HG02938 (cell line): ENCODE data around the gene FAM241B.

Experiments
- ATAC-seq: cut with Tn5 transposase; IDR thresholded peaks from one replicate; pipeline ENCODE4 v1.9.1; 2021; ENCODE audit warnings: mild to moderate bottlenecking, moderate library complexity; ENCODE audit not compliant: unreplicated experiment

FAM241B gene

GRCh38 chr10:69663369-69663947, 33.4 kb downstream of the FAM241B start:
- no peak for ATAC-seq

DNA sequence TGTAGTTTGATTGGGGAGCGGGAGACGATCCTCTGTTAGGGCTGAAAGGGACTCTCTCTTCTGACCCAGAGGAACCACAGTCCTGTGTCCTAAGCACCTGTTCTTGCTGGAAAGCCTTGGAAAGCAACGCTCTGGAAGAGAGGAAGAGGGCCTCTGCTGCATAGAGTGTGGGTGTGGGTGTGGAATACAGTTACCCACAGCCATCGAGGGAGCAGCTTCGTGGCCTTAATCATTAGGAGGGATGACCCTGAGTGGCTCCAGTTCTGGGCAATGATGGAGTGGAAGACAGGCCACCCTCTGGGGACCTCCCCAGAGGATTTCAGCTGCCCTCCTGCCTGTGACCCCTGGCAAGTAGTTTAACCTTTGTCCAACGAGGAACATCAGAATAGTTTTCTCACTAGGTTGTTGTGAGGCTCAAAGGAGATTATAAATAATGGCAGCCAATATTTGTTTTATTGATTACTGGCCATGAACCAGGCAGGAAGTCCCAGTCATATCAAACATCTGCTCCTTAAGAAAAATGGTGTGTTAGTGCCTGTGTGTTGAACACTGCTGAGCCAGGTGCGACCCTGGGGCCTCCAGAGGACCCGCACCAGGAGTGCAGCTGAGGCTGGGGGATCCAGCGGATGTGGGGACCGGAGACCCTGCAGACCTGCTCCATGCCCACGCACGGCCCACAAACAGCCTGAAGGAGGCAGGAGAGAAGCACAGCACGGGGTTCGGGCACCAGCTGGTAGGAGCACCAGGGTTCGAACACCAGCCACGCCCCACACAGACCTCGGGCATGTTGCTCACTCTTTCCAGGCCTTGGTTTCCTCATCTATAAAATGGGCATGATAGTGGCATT, 35.6 kb downstream of the FAM241B start:
- ATAC-seq, result no peak

GRCh38 chr10:69666756-69667155, 36.7 kb downstream of the FAM241B start:
- ATAC-seq, result no peak

DNA sequence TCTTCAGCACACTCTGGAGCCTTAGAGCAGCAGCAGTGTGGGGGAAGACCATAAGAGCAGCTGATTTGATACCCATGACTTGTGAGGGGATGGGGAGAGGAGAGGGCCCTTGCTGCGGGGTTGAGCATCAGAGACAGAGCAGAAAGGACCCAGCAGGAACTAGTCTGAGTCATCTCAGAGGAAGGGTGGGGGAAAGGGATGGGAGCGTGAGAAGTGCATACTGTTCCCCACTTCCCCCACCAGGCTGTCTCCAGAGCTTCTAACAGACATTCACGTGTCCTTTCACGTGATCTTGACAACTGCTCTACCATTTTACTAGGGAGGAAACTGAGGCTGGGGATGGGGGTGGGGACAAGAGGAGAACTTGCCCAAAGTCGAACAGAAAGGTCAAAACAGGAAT, 38.7 kb downstream of the FAM241B start:
- ATAC-seq, result no peak

GRCh38 chr10:69669409-69669808, 39.4 kb downstream of the FAM241B start:
- no peak for ATAC-seq

DNA sequence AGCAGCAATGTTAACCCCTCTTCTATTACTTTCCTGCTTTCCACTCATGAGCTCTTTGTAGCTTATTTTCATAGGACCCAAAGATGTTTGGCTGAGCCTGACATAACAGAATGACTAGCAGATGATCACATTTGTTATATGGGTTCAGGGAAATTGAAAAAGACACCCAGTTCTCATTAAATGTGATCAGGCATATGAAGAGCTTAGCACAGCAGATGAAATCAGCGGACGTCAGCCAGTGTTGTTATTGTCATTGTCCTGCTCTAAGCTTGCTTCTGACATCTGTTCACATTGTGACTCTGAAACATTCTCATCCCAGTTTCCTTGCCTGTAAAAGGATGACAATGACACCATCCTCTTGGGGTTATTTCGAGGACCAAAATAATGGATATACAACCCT, 43.5 kb downstream of the FAM241B start:
- no peak for ATAC-seq

GRCh38 chr10:69674786-69675185, 44.7 kb downstream of the FAM241B start:
- no peak for ATAC-seq

DNA sequence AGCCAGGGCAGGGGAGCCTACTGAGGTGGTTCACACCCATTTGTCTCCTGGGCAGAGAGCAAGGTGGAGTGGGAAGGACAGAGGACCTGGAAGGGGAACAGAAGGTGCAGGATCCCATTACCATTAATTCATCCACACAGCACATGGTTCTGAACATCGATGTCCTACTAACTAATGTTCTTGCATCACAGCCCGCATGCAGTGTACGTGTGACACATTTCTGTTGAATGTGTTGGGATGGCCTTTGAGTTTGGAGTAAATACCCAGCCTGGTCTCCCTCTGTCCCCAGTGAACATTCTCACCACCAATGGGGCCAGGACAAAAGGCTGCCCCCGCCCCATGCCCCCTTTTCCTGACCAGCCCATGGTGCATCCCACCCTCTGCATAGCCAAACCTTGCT, 46.3 kb downstream of the FAM241B start:
- ATAC-seq, result no peak

DNA sequence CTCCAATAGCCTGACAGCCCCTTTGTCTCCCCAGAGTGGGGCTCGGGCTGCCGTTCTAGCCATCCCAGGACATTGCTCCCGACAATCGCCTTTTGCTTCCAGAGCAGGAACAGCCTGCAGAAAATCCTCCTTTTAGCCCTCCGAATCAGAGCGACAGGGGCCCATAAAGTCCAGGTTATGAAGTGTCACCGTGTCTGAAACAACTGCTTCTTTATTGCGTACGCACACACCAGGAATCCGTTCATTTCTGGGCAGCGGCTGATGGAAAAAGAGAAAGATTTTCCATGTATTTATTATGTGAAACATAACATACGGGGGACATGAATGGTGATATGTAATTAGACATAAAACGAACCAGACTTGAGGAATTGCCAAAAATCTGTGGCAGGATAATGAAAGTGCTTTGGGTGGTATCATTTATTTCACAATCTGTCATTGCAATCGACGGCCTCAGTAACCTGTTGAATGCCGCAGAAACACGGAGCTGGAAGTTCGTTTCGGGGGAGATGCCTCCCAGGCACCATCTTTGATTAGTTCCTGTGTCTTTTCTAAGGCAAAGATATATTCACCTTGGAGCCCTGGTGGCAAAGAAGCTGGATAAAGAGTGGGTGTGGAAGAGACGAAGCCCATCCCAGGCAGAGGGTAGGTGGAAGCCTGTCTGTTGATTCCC, 48.1 kb downstream of the FAM241B start:
- no peak for ATAC-seq

DNA sequence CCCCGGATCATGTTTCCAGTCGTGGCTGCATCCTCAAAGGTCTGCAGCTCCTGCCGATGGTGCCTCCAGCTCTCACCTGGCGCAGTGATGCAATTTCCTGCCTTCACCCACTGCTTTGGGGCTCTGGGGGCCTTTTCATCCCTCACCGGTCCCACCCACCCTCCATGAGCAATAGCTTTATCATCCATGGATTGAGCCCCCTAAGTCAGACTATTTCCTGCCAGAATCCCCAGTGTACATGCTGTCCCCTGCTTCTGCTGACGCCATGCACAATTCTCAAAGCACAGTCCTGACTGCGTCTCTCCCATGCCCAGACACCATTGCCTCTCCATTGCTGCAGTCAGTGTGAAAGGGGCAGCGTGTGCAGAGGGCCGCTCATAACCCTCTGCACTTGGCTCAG, 49.7 kb downstream of the FAM241B start:
- no peak for ATAC-seq

GRCh38 chr10:69680610-69681009, 50.6 kb downstream of the FAM241B start:
- ATAC-seq, result no peak

DNA sequence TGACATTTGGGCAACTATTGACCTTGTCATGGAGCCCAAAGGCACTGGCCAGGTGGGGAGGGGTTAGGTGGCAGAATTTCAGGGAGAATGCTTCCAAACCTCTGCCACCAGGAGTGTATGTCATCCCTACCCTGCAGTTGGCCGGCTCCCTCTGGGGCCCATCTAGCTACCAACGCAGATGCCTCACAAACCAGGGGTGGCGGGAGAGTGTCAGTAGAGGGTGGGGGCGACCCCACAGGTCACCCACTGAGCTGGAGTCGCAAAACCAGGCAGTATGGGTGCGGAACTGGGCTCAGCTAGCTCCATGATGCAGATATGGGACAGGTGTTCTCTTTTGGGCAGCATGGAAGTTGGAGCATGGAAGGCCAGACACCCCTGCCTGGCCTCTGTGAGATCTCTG, 51.4 kb downstream of the FAM241B start:
- no peak for ATAC-seq

GRCh38 chr10:69682955-69683474, 53.0 kb downstream of the FAM241B start:
- ATAC-seq, result no peak
